SU-DHL-6 (cell line): ENCODE results near the gene CDK5R2.

Experiments
- H2AFZ ChIP-seq: fragments of 200-600 bp; sonication (generic); 2 replicates; pipeline ENCODE4 v1.6.1; 2014; ENCODE audit warnings: low read depth, mild to moderate bottlenecking, moderate library complexity, mixed read lengths, antibody characterized with exemption, low read length; ENCODE audit not compliant: severe bottlenecking
- H3F3A ChIP-seq: fragments of 200-600 bp; shearing (Covaris generic); 2 replicates; pipeline ENCODE4 v1.6.0; 2016; ENCODE audit warnings: antibody characterized with exemption, mild to moderate bottlenecking; ENCODE audit not compliant: insufficient read depth
- H3K27ac ChIP-seq: fragments of 200-600 bp; sonication (generic); 2 replicates; pipeline ENCODE4 v1.5.1; 2016; ENCODE audit warnings: low read depth, mild to moderate bottlenecking, low read length, moderate library complexity, mixed read lengths
- H3K27me3 ChIP-seq: fragments of 200-600 bp; sonication (generic), shearing (Covaris generic); 2 replicates; pipeline ENCODE4 v1.6.0; 2014; ENCODE audit warnings: mild to moderate bottlenecking, low read length
- H3K36me3 ChIP-seq: fragments of 200-600 bp; sonication (generic); 2 replicates; pipeline ENCODE4 v1.6.1; 2014; ENCODE audit warnings: mild to moderate bottlenecking, low read length, mixed read lengths
- H3K4me2 ChIP-seq: fragments of 300-600, 200-600 bp; shearing (Covaris generic), sonication (generic); 2 replicates; pipeline ENCODE4 v1.6.0; 2014; ENCODE audit warnings: low read length, low read depth, mild to moderate bottlenecking; ENCODE audit not compliant: poor library complexity, severe bottlenecking
- H3K4me3 ChIP-seq: fragments of 200-600 bp; sonication (generic); 2 replicates; pipeline ENCODE4 v1.5.1; 2014; ENCODE audit warnings: antibody characterized with exemption, low read length, mild to moderate bottlenecking, mixed read lengths; ENCODE audit not compliant: insufficient read depth, poor library complexity, severe bottlenecking
- H3K79me2 ChIP-seq: fragments of 200-600 bp; sonication (generic); 2 replicates; pipeline ENCODE4 v1.6.1; 2014; ENCODE audit warnings: mild to moderate bottlenecking, low read length, moderate library complexity; ENCODE audit not compliant: insufficient read depth
- H3K9ac ChIP-seq: fragments of 200-600 bp; sonication (generic); 2 replicates; pipeline ENCODE4 v1.7.0; 2014; ENCODE audit warnings: mild to moderate bottlenecking, low read length
- H3K9me2 ChIP-seq: fragments of 200-600 bp; sonication (generic); replicated peaks from 2 replicates; pipeline ENCODE4 v1.6.1; 2014; ENCODE audit warnings: low read length; ENCODE audit not compliant: insufficient read depth
- H3K9me3 ChIP-seq: fragments of 200-600 bp; sonication (generic); 2 replicates; pipeline ENCODE4 v1.6.1; 2014; ENCODE audit warnings: low read length, mixed read lengths; ENCODE audit not compliant: insufficient read depth
- H4K20me1 ChIP-seq: fragments of 200-600 bp; sonication (generic); 2 replicates; pipeline ENCODE4 v1.6.1; 2014; ENCODE audit warnings: low read depth, mild to moderate bottlenecking, antibody characterized with exemption, low read length, moderate library complexity, mixed read lengths
- CTCF ChIP-seq: fragments of 200-600 bp; sonication (generic); IDR thresholded peaks from one replicate; pipeline ENCODE4 v1.5.1; 2017; ENCODE audit warnings: antibody characterized with exemption, mild to moderate bottlenecking, low read length, moderate library complexity; ENCODE audit not compliant: insufficient read depth, poor library complexity, severe bottlenecking
- EZH2phosphoT487 ChIP-seq: fragments of 200-600 bp; sonication (generic), shearing (Covaris generic); conservative IDR thresholded peaks from 2 replicates; pipeline ENCODE4 v1.6.1; 2018; ENCODE audit warnings: mild to moderate bottlenecking, antibody characterized with exemption, low read length, moderate library complexity, mixed read lengths

CDK5R2 gene

GRCh38 chr2:218963601-218964000, 4.1 kb downstream of the CDK5R2 start:
- Histone ChIP-seq H3K9me3 (no peaks in the 10 kb centered on the region), H3K9me2 (no peaks in the 10 kb centered on the region), H3K9ac (no peak overlapping the region), H3K79me2 (no peaks in the 10 kb centered on the region), H3K4me2 (no peak overlapping the region), H3K27ac (no peak overlapping the region), H2AFZ (no peak overlapping the region), H3F3A (no peaks in the 10 kb centered on the region), H3K36me3 (no peaks in the 10 kb centered on the region), H3K4me3 (no peak overlapping the region), H3K27me3 (no peaks in the 10 kb centered on the region), H4K20me1 (no peaks in the 10 kb centered on the region)
- TF ChIP-seq CTCF (no peak), EZH2phosphoT487 (no peak)

- Histone ChIP-seq H3K9ac (no peak overlapping the region), H3K27ac (no peak overlapping the region)
These were observed 4.7 kb downstream of the CDK5R2 start for GRCh38 chr2:218964041-218964771.

GRCh38 chr2:218970894-218971293, 11.4 kb downstream of the CDK5R2 start:
- Histone ChIP-seq H3K9me2 (no peaks in the 10 kb centered on the region), H3K79me2 (no peaks in the 10 kb centered on the region), H4K20me1 (no peaks in the 10 kb centered on the region), H3K9me3 (no peaks in the 10 kb centered on the region), H3K27ac (no peak overlapping the region), H3F3A (no peaks in the 10 kb centered on the region), H3K27me3 (no peaks in the 10 kb centered on the region), H3K4me3 (no peak overlapping the region), H3K4me2 (no peak overlapping the region), H3K9ac (no peak overlapping the region), H2AFZ (no peak overlapping the region), H3K36me3 (no peaks in the 10 kb centered on the region)
- TF ChIP-seq EZH2phosphoT487 (no peak), CTCF (no peak)

More at GRCh38 chr2:218964041-218964771, 4.7 kb downstream of the CDK5R2 start:
- no peak for TF ChIP-seq CTCF
- TF ChIP-seq EZH2phosphoT487: no peak
- Histone ChIP-seq H4K20me1 (no peaks in the 10 kb centered on the region), H3K9me3 (no peaks in the 10 kb centered on the region), H3K9me2 (no peaks in the 10 kb centered on the region), H3K27me3 (no peaks in the 10 kb centered on the region), H3F3A (no peaks in the 10 kb centered on the region), H3K4me3 (no peak overlapping the region), H3K79me2 (no peaks in the 10 kb centered on the region), H3K36me3 (no peaks in the 10 kb centered on the region), H2AFZ (no peak overlapping the region), H3K4me2 (no peak overlapping the region)
